Hematopoietic multipotent progenitor cell treated with erythropoietin and hydrocortisone succinate and interleukin-3 and kit ligand, for 8 days (in vitro differentiated cells): ENCODE data around the gene FAM234B.

Source experiments
- DNase-seq: peaks from one replicate; pipeline ENCODE4 v3.0.0-alpha.2; 2015

FAM234B gene, protein sequence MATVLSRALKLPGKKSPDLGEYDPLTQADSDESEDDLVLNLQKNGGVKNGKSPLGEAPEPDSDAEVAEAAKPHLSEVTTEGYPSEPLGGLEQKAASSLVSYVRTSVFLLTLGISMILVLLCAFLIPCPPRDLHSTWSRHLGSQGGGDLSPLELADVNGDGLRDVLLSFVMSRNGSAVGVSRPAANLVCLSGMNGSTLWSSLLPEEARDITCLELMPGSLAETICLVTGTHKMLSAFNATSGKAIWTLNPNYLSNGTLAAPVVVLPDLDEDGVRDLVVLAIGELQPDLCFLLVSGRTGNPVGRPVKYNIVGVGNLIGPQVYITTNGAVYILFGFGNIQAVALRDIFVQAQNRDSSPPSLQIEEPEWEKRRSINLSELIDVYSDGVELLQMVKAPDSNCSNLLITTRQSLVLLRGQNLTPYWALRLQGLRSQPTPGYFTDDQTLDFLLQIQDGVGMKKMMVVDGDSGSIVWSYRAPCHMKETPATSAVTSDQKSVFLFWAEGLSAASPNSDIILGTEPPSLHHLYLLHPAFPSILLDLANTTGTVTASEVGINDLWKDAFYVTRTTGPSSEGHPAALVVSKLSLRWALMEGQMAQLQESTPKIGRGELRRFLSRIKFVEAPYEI

GRCh38 chr12:13044002-13044905 lies at the start of gene FAM234B:
Gene FAM234B, plus strand, starts transcription at chr12:13044381. Its CDS starts 23 bp downstream, at chr12:13044404.
- peak; percentile 72 for DNase-seq

DNA sequence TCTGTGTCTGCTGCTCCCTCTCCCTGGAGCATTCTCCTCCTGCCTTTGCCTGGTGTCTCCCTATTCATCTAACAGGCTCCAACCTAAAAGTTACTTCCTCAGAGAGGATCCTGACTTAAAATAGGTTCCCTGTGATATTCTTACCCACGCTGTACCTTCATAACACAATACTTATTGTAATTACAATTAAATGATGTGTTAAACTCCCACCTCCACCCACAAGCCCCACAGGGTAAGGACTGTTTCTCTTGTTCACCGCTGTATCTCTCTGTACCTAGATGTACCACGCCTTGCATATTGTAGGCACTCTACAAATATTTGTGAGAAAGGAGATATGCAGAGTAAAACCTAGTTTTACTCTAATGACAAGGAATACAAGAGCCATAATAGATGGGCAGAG lies 49.1 kb upstream of the FAM234B start:
- DNase-seq = no peak

GRCh38 chr12:12996209-12996608 lies 48.0 kb upstream of the FAM234B start:
- peak; percentile 99 for DNase-seq

DNA sequence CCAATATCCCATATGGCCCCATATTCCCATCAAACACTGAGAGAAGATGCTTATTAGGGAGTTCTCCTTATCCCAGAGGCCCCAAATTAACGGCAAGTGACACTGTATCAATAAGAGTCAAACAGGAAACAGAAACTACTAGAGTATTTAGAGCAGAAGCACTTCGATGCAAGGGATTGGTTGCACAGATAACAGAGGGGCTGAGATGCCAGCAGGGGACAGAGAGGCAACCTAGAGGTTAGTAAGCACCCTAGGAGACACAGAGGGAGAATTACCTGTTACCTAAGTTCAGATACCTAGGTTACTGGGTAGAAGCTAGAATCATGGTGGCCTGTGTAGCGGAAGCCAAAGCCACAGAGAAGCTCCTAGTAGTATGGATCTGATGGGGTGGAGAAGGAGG lies 47.0 kb upstream of the FAM234B start:
- DNase-seq = peak; percentile 79

DNA sequence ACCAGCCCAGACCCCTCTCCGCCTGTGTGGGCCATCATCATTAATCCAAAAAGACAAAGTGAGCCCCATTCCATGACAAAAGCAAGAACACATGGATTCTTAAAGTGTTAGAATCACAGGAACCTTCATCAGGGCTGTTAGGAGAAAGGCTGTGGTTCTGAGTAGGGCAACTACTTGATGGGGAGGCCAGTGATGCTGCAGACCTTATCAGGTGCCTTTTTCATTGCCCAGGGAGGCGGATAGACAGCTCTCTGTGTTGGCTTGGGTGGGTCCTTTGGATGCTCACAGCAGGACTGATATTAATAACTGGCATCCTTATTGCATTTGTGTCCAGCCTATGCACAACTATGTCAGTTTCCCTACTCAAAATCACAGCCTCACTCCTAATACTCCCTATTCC lies 46.4 kb upstream of the FAM234B start:
- DNase-seq = peak; percentile 34

DNA sequence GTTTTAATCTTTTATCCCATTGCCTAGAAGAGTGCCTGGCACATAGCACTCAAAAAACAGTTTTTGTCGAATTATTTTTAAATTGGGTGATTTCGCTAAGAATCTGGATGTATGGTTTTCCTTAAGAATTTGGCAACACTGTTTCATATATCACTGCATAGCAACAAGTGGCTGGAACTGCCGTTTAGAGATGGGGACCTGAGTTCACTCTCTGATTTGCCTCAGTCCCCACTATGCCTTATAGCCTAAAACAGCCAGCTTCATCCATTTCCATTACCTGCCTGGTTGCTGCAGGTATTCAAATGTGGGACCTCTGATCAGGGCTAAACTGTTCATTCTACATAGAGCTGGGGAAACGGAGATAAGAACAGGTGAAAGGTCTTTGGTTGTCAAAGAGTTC lies 45.9 kb upstream of the FAM234B start:
- DNase-seq = no peak

- DNase-seq = peak; percentile 54
Measured at GRCh38 chr12:12999271-12999958, 44.8 kb upstream of the FAM234B start.

GRCh38 chr12:12999959-13000615 lies 44.1 kb upstream of the FAM234B start, which contains the start of gene HEBP1:
Gene HEBP1, minus strand, starts transcription at chr12:13000265. Its CDS starts 151 bp downstream, at chr12:13000114.
- DNase-seq = peak; percentile 83

GRCh38 chr12:13000616-13000924 lies 43.6 kb upstream of the FAM234B start:
- no peak for DNase-seq

GRCh38 chr12:13000925-13001774 lies 43.0 kb upstream of the FAM234B start:
- peak; percentile 66 for DNase-seq

- DNase-seq = no peak
Measured at GRCh38 chr12:13001775-13002040, 42.5 kb upstream of the FAM234B start.

- no peak for DNase-seq
Measured at GRCh38 chr12:13002301-13003097, 41.7 kb upstream of the FAM234B start.

DNA sequence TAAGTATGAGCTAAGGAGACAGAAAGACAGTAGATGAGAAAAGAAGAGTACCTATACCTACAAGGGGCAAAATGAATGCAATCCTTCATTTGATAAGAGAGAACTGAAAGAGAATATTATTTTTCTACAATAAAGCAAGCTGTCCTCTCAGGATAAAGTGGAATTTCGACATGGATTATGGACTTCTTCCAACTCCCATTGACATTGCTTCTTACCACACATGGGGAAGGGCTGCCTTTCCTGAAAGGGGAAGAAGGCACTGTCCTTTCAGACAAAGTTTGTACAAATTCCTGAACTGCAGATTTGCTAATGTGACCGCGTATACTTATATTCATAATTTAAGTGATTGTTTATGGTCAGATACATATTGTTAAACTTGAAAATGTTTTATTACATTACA lies 39.8 kb upstream of the FAM234B start:
- no peak for DNase-seq

- DNase-seq = no peak
Measured at GRCh38 chr12:13004986-13005385, 39.2 kb upstream of the FAM234B start.

GRCh38 chr12:13005649-13006048 lies 38.5 kb upstream of the FAM234B start:
- no peak for DNase-seq

- no peak for DNase-seq
Measured at GRCh38 chr12:13007496-13008233, 36.5 kb upstream of the FAM234B start.

- DNase-seq = no peak
Measured at GRCh38 chr12:13008741-13009380, 35.3 kb upstream of the FAM234B start.

DNA sequence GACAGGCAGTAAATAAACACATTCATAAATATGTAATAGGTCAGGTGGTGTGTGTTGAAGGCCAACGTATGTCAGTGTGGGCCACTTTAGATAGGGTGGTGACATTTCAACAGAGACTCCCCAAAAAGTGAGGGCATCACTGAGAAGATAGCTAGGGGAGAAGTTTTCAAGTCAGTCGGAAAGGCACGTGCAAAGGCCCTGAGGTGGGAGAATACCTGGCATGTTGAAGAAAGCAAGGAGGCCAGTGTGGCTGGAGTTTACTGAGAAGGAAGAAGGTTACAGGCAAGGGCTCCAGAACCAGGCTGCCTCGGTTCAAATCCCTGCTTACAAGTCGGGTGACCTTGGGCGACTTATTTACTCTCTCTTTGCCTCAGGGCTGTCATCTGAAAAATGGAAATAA lies 33.1 kb upstream of the FAM234B start:
- no peak for DNase-seq

DNA sequence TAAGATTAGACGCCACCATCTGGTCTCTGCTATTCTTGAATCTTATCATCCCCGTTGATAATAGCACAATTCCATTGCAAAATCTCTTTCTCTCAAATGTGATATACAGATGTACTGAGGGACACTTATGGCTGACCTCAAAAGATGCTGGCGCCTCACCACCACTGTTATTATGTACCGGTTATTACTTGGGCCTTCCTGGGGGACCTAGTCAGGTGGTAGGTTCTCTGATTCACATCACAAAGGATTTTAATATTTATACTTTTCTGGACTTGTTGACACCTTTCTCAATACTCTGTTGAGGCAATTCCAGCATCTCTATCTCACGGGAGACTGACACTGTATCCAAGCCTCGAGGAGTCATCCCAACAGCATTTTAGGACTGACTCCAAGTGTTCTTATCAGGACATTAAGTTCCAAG lies 21.3 kb upstream of the FAM234B start:
- no peak for DNase-seq
